Measurements from ENCODE around the gene REC114. TPM values are rescaled to one million over a fixed set of nuclear protein-coding genes. Genes with fewer than 3 reads are reported as not detected.

REC114 gene
- total and polyA plus RNA-seq, 2 experiments from 2014 or later, result not detected

GRCh38 chr15:73589766-73590165, 146.8 kb downstream of the REC114 start:
- no peak overlapping the region; the same call in 1 of the 2 replicates for H3K27ac Mint-ChIP-seq
- H3K4me3 ChIP-seq, result no peak overlapping the region
- DNase-seq (ENCODE audit: low spot score) (no peak), ATAC-seq (no peak)
- no peaks in the 10 kb centered on the region for H3K27me3 ChIP-seq (ENCODE audit: insufficient read depth)
- H3K27me3 Mint-ChIP-seq (ENCODE audit: insufficient read depth, low read depth, poor library complexity), result no peaks in the 10 kb centered on the region
- H3K4me3 Mint-ChIP-seq, result no peak overlapping the region
- H3K4me1 ChIP-seq (ENCODE audit: insufficient read depth), result peaks cover 8% of the 10 kb centered on the region; the same call in 1 of the 2 replicates
- H2AFZ ChIP-seq, result no peak overlapping the region
- peaks cover 49% of the 10 kb centered on the region for H3K79me2 ChIP-seq (replicated peaks; ENCODE audit: insufficient read depth)
- peaks cover 14% of the 10 kb centered on the region for H3K36me3 ChIP-seq (ENCODE audit: insufficient read depth)
- TF ChIP-seq ETS1 (IDR thresholded peaks at IDR 0.05), result no peak
- TF ChIP-seq EZH2phosphoT487 (IDR thresholded peaks at IDR 0.05; ENCODE audit: unreplicated experiment), result no peak
- no peak for TF ChIP-seq CREB1 (CRISPR knock-in tag; IDR thresholded peaks at IDR 0.05; ENCODE audit: low read depth)
- TF ChIP-seq NANOG (IDR thresholded peaks at IDR 0.05; ENCODE audit: borderline replicate concordance), result no peak
- TF ChIP-seq EZH2 (IDR thresholded peaks at IDR 0.05; ENCODE audit: low read depth, unreplicated experiment), result no peak
- no peak for TF ChIP-seq ZNF462 (CRISPR knock-in tag; IDR thresholded peaks at IDR 0.05)
- TF ChIP-seq JUNB (IDR thresholded peaks at IDR 0.05; ENCODE audit: unreplicated experiment), result no peak
- no peak for TF ChIP-seq ZNF114 (CRISPR knock-in tag; IDR thresholded peaks at IDR 0.05)
- TF ChIP-seq CTCF (conservative IDR thresholded peaks at IDR 0.05; ENCODE audit: low read depth in 2 of 2), result no peak
- H3K4me2 ChIP-seq, result no peak overlapping the region
- H3K9me2 ChIP-seq (ENCODE audit: insufficient read depth), result no peaks in the 10 kb centered on the region
- H3K9me3 Mint-ChIP-seq, result no peaks in the 10 kb centered on the region
- H3F3A ChIP-seq (replicated peaks; ENCODE audit: low read depth), result 0 out of 2 replicates have a peak, but pooled peaks cover 2% of the 10 kb centered on the region
- peaks cover 8% of the 10 kb centered on the region for H3K4me1 Mint-ChIP-seq
- H4K20me1 ChIP-seq (replicated peaks; ENCODE audit: insufficient read depth), result peaks cover 36% of the 10 kb centered on the region
- no peak overlapping the region for H3K27ac ChIP-seq (ENCODE audit: low read depth)
- H3K36me3 Mint-ChIP-seq (ENCODE audit: low read depth), result peaks cover 49% of the 10 kb centered on the region
